ENCODE measurements around the gene DCAF11. TPM values are rescaled to one million over a fixed set of nuclear protein-coding genes. Genes with fewer than 3 reads are reported as not detected.

The DCAF11 gene
- total RNA-seq, 1 donor from 2014 or later = 112 TPM

DNA sequence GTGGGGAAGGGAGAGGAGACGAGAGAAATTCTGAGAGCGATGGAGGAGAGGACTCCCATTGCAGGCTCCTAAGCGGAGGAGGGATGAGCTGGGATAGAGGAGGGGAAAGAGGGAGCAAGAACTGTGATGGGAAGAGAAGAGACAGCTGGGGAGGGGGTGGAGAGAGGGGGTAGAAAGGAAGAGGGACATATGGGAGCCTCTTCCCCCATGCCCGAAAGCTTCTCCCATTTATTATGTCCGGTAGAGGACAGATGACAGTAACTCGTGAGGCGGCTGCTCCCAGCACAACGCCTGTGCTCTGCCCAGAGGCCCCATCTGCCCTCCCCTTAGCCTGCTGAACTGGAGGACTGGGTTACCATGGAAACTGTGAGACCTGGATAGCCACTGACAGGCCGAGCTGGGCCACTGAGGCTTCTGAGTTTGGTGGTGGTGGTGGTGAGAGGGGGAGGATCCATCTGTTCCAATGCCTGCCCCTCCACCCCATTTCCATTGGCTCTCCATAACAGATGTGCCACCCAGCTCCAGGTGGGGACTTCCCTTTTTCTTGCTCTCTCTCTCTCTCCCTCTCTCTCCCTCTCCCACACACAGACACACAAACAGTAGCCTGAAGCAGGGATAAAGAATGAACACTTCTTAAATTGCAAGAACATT is 35.0 kb upstream of the DCAF11 start:
- no peak for DNase-seq (ENCODE audit: low read depth)

GRCh38 chr14:24080142-24080530 is 34.4 kb upstream of the DCAF11 start:
- no peak for DNase-seq (ENCODE audit: low read depth)

- DNase-seq (ENCODE audit: low read depth) = no peak
Observed at GRCh38 chr14:24080888-24081738, 33.5 kb upstream of the DCAF11 start.

GRCh38 chr14:24081739-24082211 is 32.8 kb upstream of the DCAF11 start:
- DNase-seq (ENCODE audit: low read depth) = no peak

- no peak for DNase-seq (ENCODE audit: low read depth)
Observed at GRCh38 chr14:24082411-24083080, 32.0 kb upstream of the DCAF11 start.

GRCh38 chr14:24083462-24083861 is 31.1 kb upstream of the DCAF11 start:
- DNase-seq (ENCODE audit: low read depth) = no peak

- DNase-seq (ENCODE audit: low read depth) = no peak
Observed at GRCh38 chr14:24084440-24084839, 30.1 kb upstream of the DCAF11 start.

- DNase-seq (ENCODE audit: low read depth) = no peak
Observed at GRCh38 chr14:24085215-24085614, 29.4 kb upstream of the DCAF11 start.

GRCh38 chr14:24086193-24086955 is 28.2 kb upstream of the DCAF11 start:
- DNase-seq (ENCODE audit: low read depth) = no peak

DNA sequence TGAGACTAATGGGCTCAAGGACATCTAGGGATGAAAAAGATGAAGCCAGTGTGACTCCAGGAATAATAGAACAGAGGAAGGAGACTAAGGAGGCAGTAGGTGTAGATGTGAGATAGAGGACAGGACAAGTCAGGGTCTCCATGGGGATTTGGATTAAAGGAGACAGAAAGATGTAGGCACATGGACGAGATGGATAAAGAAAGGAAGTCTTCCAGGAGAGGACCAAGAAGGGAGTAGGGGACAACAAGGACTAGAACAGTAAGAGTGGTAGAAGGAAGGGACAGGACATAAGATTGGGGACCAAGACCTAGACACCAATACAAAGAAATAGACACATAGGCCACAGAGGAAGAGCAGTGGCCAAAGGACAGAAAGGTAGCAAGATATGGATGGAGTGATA is 27.6 kb upstream of the DCAF11 start:
- no peak for DNase-seq (ENCODE audit: low read depth)

- no peak for DNase-seq (ENCODE audit: low read depth)
Observed at GRCh38 chr14:24088095-24088494, 26.5 kb upstream of the DCAF11 start.

DNA sequence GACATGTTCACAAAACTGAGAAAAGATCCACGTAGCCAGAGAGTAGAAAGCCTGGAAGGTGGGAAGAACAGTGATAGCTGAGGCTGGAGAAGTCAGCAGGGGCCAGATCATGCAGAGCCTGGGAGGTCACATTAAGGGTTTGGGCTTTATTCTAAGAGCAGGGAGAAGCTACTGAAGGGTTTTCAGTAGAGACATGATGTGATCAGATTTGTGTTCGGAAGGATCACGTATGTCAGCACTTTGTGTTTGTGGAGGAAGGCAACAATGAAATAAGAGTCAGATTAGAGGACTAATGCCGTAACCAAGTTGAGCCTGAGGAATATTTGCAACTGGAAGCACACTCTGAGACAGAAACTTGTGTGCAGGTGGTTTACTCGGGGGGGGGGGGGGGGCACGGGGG is 24.7 kb upstream of the DCAF11 start:
- DNase-seq (ENCODE audit: low read depth) = no peak

- no peak for DNase-seq (ENCODE audit: low read depth)
Observed at GRCh38 chr14:24092110-24092504, 22.5 kb upstream of the DCAF11 start.

DNA sequence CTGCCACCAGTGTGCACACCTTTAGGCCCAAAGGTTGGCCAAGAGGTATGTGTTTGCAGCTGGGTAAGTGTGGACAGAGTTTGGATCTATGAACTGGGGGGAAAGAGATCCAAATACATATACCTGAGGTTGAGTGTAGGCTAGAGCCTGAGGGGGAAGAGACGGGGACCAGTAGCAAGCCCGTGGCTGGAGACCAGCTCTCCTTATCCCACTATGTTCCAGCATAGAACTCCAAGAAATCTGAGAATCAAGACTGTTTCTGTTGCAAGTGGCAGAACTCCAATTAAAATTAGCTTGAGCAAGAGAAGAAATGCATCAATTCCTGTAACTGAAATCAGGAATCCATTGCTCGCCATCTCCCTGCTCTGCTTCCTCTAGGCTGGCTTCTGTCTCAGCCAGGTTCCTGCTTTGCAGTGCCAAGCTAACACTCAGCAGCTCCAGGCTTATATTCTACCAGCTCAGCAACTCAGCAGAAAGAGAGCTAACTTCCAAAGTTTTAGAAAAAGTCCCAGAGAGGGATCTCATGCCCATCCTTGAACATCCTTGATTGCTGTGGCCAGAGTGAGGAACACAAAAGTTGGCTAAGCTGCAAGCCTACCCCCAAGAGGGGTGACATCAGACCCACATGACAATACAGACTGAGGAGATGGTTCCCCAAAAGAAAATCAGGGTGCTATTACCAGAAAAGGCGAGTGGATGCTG is 21.9 kb upstream of the DCAF11 start:
- no peak for DNase-seq (ENCODE audit: low read depth)

DNA sequence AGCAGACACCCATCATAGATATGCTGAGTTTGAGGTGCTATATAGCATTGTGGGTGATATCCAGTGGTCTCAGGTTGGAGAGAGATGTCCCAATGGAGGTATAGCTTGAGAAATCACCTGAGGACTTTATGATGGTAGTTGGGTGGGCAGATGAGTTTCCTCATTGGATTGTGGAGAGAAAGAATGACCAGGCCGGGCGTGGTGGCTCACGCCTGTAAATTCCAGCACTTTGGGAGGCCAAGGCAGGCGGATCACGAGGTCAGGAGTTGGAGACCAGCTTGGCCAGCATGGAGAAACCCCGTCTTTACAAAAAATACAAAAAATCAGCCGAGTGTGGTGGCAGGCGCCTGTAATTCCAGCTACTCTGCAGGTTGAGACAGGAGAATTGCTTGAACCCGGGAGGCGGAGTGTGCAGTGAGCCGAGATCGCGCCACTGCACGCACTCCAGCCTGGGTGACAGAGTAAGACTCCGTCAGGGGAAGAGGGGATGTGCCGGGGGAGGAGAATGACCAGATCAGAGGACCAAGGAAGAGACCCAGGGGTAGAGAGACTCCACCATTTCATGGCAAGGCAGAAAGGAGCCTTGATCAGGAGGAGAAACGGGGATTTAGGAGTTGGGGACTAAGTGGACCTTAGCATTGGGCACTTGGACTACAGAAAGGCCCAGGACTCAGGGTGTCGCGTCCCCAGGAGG is 21.2 kb upstream of the DCAF11 start:
- DNase-seq (ENCODE audit: low read depth) = no peak

GRCh38 chr14:24093901-24094840 is 20.4 kb upstream of the DCAF11 start, which contains the start of gene PCK2:
PCK2 (plus strand) TSS chr14:24094311; CDS start chr14:24094406, 95 bp downstream.
- peak; percentile 74 for DNase-seq (ENCODE audit: low read depth)

- no peak for DNase-seq (ENCODE audit: low read depth)
Observed at GRCh38 chr14:24094841-24095270, 19.7 kb upstream of the DCAF11 start.

DNA sequence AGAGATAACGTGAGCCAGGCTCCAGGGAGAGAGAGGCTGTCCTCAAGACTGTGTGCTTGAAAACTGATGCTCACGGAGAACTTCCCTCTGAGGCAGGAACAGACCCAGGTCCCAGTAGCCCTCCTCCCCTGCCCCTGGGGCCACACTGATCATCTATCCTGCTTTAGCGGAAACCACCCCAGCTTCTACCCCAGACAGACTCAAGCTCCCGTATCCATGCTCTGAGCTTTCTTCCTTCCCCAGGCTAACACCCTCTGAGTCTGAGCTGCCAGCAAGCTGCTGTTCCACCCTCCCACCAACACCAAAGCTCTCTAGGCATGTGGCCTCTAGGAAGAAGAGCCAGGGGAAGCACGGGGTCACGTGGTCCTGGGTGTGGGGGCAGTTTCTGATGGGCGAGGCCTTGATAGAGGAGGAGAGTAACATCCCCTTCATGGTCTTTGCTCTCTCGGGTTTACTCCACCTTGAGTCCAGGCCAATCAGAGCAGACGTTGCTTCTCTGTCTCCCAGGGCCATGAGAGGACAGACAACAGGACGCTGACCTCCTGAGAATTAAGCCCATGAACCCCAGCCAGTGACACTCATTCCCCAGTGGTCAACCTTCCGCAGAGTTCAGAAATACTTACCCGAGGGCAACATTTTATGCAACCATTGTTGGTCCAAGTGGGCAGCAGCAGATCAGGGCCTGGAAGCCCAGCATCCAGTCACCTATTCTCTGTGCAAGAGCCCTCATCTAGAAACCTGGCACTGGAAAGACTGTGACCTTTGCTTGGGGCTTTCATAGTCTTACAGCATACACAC is 19.1 kb upstream of the DCAF11 start:
- peak; percentile 54 for DNase-seq (ENCODE audit: low read depth)

Measured in renal cortical epithelial cell (primary cell).